ENCODE data around the gene ATP2C2. TPM values are rescaled to one million over a fixed set of nuclear protein-coding genes. Genes with fewer than 3 reads are reported as not detected.

Gene ATP2C2
- total and polyA plus RNA-seq, 9 of the 15 experiments (the other 6 are each of a cell fraction or from before 2014, with no cell fraction given) = 0.75 TPM; not detected in 8

- Histone ChIP-seq H3K9ac (ENCODE audit: insufficient read depth in 1 of 2, low read depth in 2 of 2, low read length in 2 of 2) (0 out of 4 replicates have a peak overlapping the region, but pooled peaks of 1 of the 2 experiments have one; percentile 23), H3K9me3 (replicated peaks; ENCODE audit: control insufficient read depth, insufficient read depth, low read depth, low read length) (no peaks in the 10 kb centered on the region), H3K27me3 (ENCODE audit: control insufficient read depth in 2 of 2, insufficient read depth in 2 of 2, low read length in 2 of 2) (no peaks in the 10 kb centered on the region), H3K27ac (ENCODE audit: extremely low read depth, low read depth, low read length) (no peak overlapping the region), H3K9me1 (ENCODE audit: control insufficient read depth, insufficient read depth, low read length) (no peaks in the 10 kb centered on the region), H3K4me1 (replicated peaks in 1 of 2; ENCODE audit: control insufficient read depth in 2 of 2, insufficient read depth in 2 of 2, low read length in 2 of 2) (peaks cover 0 to 16% of the 10 kb centered on the region in 2 experiments; a peak in 2 of 5 replicates), H3K4me2 (ENCODE audit: insufficient read depth, low read length) (no peak overlapping the region), H3K4me3 (no peak overlapping the region), H2AFZ (ENCODE audit: low read depth, low read length) (no peak overlapping the region), H3K36me3 (ENCODE audit: control insufficient read depth, insufficient read depth, low read length) (no peaks in the 10 kb centered on the region), H3K79me2 (ENCODE audit: control insufficient read depth, insufficient read depth, low read length) (no peaks in the 10 kb centered on the region), H4K20me1 (replicated peaks; ENCODE audit: control insufficient read depth, insufficient read depth, low read length) (peaks cover 7% of the 10 kb centered on the region; the same call in 1 of the 2 replicates)
- POLR2A ChIA-PET = interaction anchor here (0.5 to 1.3 kb wide), 6 partner anchors 9 to 576 kb away, joined by 3 to 5 read pairs (median 4); no protein-coding TSS in a partner anchor
- no peak for DNase-seq (ENCODE audit: extremely low read depth in 1 of 4, low spot score in 3 of 4)
- WGBS (ENCODE audit: insufficient coverage, low coverage, missing lambda C conversion rate) = 53% methylated on average over 23 of the region's 26 CpGs
- CTCF ChIA-PET (ENCODE audit: low intra/inter-chr PET ratio) = no interaction called here
- BruUV-seq (replicated peaks) = no TSS peak
- intact Hi-C loops (cut with micrococcal nuclease) = loop anchor here (5.0 to 10.0 kb wide), 2 partner anchors 294 to 396 kb away; partner anchors contain the start of gene TAF1C
- ATAC-seq = no peak
- no peak for FAIRE-seq
- TF ChIP-seq POLR2G (IDR thresholded peaks at IDR 0.05; ENCODE audit: low read depth, low read length) = 0 out of 2 replicates have a peak, but pooled peaks have one; percentile 16
- TF ChIP-seq FOXJ2 (tag; IDR thresholded peaks at IDR 0.05) = no peak
- in situ Hi-C loops (cut with MboI) = loop anchor here (10.0 kb wide), 1 partner anchor 416 kb away; no protein-coding TSS in a partner anchor
These were observed 112.9 kb downstream of the ATP2C2 start for GRCh38 chr16:84481051-84481735.

All from K562 (cell line).